Brain pericyte (primary cell): ENCODE measurements around the gene SYTL4.
"Not testable (repeated sequence)": the region's sequence is repeated elsewhere in the genome, so short reads cannot be mapped to it uniquely, and the experiment has no call there.

Experiments used
- DNase-seq: peaks from one replicate; pipeline ENCODE4 v3.0.0-alpha.2; 2012; ENCODE audit warnings: low read depth, low spot score

Gene SYTL4

GRCh38 chrX:100731441-100732281, at the start of gene SYTL4:
Gene SYTL4 (minus strand): TSS chrX:100732121. CDS start chrX:100702037, 30,084 bp downstream.
- no peak for DNase-seq

GRCh38 chrX:100769439-100769838, 37.5 kb upstream of the SYTL4 start:
- not testable (repeated sequence) for DNase-seq

- peak; percentile 26 for DNase-seq
These were observed 36.9 kb upstream of the SYTL4 start for GRCh38 chrX:100768679-100769338.

- DNase-seq, result no peak
These were observed 19.0 kb upstream of the SYTL4 start for GRCh38 chrX:100750883-100751282.

GRCh38 chrX:100748108-100748507, 16.2 kb upstream of the SYTL4 start:
- DNase-seq, result no peak

- DNase-seq, result no peak
These were observed 15.8 kb upstream of the SYTL4 start for GRCh38 chrX:100747703-100748102.

- no peak for DNase-seq
These were observed 15.2 kb upstream of the SYTL4 start for GRCh38 chrX:100747090-100747489.

GRCh38 chrX:100745806-100746537, 14.1 kb upstream of the SYTL4 start:
- peak; percentile 7 for DNase-seq

GRCh38 chrX:100745205-100745604, 13.3 kb upstream of the SYTL4 start:
- DNase-seq, result no peak

- no peak for DNase-seq
These were observed 11.2 kb upstream of the SYTL4 start for GRCh38 chrX:100743009-100743607.

- DNase-seq, result not testable (repeated sequence)
These were observed 7.9 kb downstream of the SYTL4 start for GRCh38 chrX:100724006-100724405.

- DNase-seq, result no peak
These were observed 10.6 kb downstream of the SYTL4 start for GRCh38 chrX:100721328-100721727.

GRCh38 chrX:100720301-100720700, 11.6 kb downstream of the SYTL4 start:
- peak; percentile 59 for DNase-seq

GRCh38 chrX:100719139-100719538, 12.8 kb downstream of the SYTL4 start:
- no peak for DNase-seq

GRCh38 chrX:100717363-100717762, 14.6 kb downstream of the SYTL4 start:
- DNase-seq, result no peak

GRCh38 chrX:100710816-100711215, 21.1 kb downstream of the SYTL4 start:
- no peak for DNase-seq

- no peak for DNase-seq
These were observed 27.2 kb downstream of the SYTL4 start for GRCh38 chrX:100704581-100705203.

- no peak for DNase-seq
These were observed 31.1 kb downstream of the SYTL4 start for GRCh38 chrX:100700809-100701208.

- DNase-seq, result no peak
These were observed 33.4 kb downstream of the SYTL4 start for GRCh38 chrX:100698551-100698950.

GRCh38 chrX:100696699-100697351, 35.1 kb downstream of the SYTL4 start:
- DNase-seq, result no peak

GRCh38 chrX:100695991-100696390, 35.9 kb downstream of the SYTL4 start:
- no peak for DNase-seq
